HTERT RPE-1 (cell line): ENCODE measurements around the gene PTPN1.

Source experiments
- in situ Hi-C: fragments of 300-500 bp; cut with MboI; formaldehyde crosslinking; loops from 4 replicates; pipeline ENCODE4 v1.14.3; 2020; ENCODE audit warnings: low sequenced_read_pairs

PTPN1 gene

GRCh38 chr20:50572938-50573777 is 63.0 kb downstream of the PTPN1 start:
- in situ Hi-C loops, result no loop called here

DNA sequence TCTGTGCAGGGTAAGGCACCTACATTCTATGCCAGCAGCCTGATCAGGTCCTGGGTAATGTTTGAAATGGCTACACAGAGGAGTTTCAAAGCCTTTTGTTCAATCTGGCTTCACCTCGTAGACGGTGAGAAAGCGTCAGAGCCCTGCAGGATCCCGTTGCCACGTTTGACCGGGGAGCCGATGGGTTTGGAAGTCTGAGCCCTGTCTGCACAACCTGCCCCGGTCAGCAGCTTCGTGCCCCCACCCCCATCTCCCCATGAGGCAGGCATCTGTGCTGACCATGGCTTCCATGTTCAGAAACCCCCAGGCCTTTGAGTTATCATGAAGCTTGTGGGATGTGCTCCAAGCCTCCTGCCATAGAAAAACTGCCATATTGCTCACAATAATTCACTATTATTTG is 63.9 kb downstream of the PTPN1 start:
- in situ Hi-C loops, result no loop called here

- in situ Hi-C loops, result no loop called here
These were observed 64.4 kb downstream of the PTPN1 start for GRCh38 chr20:50574586-50574985.

GRCh38 chr20:50575865-50576720 is 65.9 kb downstream of the PTPN1 start:
- in situ Hi-C loops, result no loop called here

DNA sequence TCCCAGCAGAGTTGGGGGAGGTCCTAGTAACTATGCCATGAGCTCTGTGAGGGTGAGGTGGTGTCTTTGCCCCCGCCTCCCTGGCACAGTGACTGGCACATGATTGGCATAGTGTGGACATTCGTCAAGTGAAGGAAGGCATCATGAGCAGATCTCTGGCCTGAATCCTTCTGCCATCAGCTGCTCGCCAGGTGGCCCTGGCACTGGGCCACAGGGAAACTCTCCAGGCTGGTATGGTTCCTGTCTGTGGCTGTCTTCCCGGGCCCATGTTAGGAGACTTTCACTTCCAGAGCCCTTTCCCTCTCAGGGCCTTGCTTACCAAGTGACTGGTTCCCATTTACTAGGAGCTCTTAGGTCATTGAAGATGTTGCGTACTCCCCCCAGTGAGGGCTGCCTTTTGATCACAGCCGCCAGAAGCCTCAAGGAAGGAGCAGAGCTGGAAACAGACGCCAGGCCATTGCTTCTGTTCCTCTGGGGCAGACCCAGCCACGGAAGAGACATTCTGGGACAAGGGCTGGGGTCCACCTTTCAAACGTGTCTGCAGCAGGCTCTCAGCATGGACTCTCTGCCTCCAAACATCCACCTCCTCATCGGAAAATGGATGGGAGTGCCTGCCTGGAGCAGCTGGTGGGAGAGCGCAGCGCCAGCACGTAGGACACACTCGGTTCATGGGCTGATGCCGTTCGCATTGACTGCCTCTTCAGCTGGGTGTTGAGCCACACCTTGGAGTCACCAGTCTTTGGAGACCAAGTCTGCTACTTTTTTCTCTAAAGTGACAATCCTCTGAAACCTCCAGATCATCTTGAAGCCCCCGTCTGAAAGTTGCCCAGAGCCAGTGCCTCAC is 67.2 kb downstream of the PTPN1 start:
- in situ Hi-C loops, result no loop called here

DNA sequence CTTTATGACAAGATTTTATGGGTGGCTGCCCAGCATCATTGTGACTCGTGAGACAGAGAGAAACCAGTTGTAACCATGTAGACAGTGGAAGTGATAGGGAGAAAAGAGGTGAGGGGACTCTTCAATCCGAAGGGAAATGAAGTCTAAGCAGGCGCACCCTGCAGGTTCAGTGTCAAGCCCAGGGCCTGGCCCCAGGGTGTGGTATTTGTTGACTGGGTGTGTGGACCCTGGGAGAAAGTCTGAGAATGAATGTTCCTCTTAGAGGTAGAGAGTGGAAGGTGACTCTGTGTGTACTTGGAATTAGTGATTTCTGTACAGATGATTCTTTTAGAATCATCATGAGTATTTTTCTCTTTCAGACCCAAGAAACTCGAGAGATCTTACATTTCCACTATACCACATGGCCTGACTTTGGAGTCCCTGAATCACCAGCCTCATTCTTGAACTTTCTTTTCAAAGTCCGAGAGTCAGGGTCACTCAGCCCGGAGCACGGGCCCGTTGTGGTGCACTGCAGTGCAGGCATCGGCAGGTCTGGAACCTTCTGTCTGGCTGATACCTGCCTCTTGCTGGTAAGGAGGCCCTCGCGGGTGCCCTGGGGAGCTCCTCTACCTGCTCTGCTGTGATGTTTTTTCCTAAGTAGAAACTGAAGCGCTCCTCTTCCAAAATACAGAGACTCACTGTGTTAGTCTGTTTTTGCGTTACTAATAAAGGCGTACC is 68.0 kb downstream of the PTPN1 start:
- in situ Hi-C loops, result no loop called here

DNA sequence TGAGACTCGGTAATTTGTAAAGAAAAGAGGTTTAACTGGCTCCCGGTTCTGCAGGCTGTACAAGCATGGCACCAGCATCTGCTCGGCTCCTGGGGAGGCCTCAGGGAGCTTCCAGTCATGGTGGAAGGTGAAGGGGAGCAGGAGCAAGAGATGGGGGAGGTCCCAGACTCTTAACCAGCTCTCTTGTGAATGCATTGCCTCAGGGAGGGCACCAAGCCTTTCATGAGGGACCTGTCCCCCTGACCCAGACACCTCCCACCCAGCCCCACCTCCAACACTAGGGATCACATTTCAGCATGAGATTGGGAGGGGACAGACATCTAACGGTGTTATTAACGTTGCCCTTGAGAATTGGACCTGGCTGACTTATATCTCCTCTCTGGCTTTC is 68.6 kb downstream of the PTPN1 start:
- in situ Hi-C loops, result no loop called here

DNA sequence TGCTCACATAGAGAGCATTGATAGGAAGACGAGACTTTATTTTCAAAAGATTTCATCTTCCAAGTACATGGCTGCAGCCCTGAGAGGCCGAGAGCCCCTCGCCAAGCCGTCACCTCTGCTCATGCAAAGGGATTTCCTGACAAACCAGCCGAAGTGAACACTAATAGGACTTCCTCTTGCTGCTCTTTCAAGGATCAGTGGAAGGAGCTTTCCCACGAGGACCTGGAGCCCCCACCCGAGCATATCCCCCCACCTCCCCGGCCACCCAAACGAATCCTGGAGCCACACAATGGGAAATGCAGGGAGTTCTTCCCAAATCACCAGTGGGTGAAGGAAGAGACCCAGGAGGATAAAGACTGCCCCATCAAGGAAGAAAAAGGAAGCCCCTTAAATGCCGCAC is 69.3 kb downstream of the PTPN1 start:
- in situ Hi-C loops, result no loop called here

GRCh38 chr20:50580016-50580747 is 70.0 kb downstream of the PTPN1 start:
- in situ Hi-C loops, result no loop called here

- in situ Hi-C loops, result no loop called here
These were observed 70.8 kb downstream of the PTPN1 start for GRCh38 chr20:50580842-50581544.

- in situ Hi-C loops, result no loop called here
These were observed 71.9 kb downstream of the PTPN1 start for GRCh38 chr20:50582092-50582491.

- in situ Hi-C loops, result no loop called here
These were observed 72.5 kb downstream of the PTPN1 start for GRCh38 chr20:50582591-50583234.

DNA sequence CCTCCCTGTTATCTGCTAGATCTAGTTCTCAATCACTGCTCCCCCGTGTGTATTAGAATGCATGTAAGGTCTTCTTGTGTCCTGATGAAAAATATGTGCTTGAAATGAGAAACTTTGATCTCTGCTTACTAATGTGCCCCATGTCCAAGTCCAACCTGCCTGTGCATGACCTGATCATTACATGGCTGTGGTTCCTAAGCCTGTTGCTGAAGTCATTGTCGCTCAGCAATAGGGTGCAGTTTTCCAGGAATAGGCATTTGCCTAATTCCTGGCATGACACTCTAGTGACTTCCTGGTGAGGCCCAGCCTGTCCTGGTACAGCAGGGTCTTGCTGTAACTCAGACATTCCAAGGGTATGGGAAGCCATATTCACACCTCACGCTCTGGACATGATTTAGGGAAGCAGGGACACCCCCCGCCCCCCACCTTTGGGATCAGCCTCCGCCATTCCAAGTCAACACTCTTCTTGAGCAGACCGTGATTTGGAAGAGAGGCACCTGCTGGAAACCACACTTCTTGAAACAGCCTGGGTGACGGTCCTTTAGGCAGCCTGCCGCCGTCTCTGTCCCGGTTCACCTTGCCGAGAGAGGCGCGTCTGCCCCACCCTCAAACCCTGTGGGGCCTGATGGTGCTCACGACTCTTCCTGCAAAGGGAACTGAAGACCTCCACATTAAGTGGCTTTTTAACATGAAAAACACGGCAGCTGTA is 73.4 kb downstream of the PTPN1 start:
- in situ Hi-C loops, result no loop called here

DNA sequence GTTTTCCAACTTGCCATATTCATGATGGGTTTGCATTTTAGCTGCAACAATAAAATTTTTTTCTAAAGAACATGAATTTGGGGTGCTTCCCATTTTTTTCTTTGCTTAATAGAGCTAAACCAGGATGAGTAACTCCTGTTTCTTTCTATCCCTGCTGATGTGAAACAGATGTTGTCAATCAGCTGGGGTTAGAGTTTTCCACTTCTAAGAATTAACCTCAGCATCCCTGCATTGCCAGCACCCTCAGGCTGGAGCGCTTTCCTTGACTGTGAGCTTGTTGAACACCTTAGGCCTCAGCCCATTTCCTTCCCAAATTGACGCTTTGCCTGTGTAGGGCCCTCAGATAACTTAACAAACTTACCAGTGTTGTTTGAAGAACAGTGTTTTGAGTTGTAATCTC is 74.5 kb downstream of the PTPN1 start:
- in situ Hi-C loops, result no loop called here

DNA sequence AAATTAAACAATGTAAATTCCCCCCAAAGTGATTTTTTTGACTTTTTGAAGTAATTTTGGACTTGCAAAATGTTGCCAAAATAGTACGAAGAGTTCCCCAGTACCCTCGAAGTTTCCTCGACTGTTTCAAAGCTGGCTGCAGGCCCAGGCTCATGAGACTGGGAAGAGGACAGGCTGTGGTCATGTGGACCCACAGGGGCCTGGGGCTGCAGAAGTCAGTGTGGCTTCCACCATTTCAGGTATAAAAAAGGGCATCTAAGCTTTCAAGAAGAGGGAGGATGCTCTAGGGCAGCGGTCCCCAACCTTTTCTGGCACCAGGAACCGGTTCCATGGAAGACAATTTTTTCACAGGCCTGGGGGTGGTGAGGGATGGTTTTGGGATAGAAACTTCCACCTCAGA is 75.0 kb downstream of the PTPN1 start:
- in situ Hi-C loops, result no loop called here

GRCh38 chr20:50585678-50586077 is 75.5 kb downstream of the PTPN1 start:
- in situ Hi-C loops, result no loop called here

DNA sequence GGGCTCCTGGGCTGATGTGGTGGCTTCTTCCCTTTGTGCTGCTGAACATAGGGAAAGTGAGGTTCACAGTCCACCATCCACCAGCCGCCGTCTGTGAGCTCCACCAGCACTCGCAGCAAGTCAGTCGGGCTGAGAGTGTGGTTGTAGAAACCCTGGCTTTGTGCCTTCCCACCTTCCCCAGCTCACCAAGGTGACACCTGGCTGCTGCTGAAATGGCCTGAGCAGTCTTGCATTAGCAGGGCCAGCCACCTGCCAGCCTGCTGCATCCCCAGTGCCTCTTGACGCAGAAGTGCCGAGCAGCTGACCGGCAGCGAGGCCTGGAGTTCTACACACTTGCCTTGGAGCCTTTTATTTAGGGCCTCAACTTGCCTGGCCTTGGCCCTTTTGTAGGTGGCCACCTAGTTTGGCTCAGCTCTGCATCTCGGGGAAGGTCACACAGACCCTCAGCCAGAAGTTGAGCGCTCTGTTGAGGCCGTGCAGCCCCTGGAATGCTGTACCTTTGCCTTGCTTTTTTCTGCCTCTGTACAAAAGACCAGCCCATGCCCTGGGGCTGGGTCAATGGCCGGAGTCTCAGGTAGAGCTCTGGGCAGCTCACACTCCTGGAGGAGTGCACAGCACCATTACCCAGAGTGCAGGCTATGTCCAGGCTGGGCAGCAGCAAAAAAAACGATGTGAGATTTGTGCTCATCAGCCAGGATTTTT is 76.5 kb downstream of the PTPN1 start:
- in situ Hi-C loops, result no loop called here
